Ovary (tissue), 3 donors: ENCODE data around the gene RNF125.

Experiments
- CTCF ChIP-seq, 3 donors: fragments of 450-650 bp in 2 of 3; fragments of 200-600 bp in 1 of 3; IDR thresholded peaks; one replicate each; pipeline versions ENCODE4 v1.5.1 to v1.8.0; 2016 to 2022; ENCODE audit warnings: antibody characterized with exemption in 3 of 3, mild to moderate bottlenecking in 1 of 3
- POLR2A ChIP-seq: fragments of 450-650 bp; IDR thresholded peaks from one replicate; pipeline ENCODE4 v1.6.1; 2017; ENCODE audit warnings: antibody characterized with exemption, mild to moderate bottlenecking, moderate library complexity
- donor health status: DM: no; HTN: no; CAD: no.

- no peak for TF ChIP-seq POLR2A
- TF ChIP-seq CTCF (IDR thresholded peaks at IDR 0.05): no peak
These were observed 31.0 kb downstream of the RNF125 start for GRCh38 chr18:32049393-32050171.
